Spleen (tissue), 11 donors: ENCODE data around the gene FIGN. TPM values are rescaled to one million over a fixed set of nuclear protein-coding genes. Genes with fewer than 3 reads are reported as not detected.

ENCODE experiments used
- DNase-seq: peaks from one replicate; pipeline ENCODE4 v3.0.0-alpha.2; 2020
- H3K27ac ChIP-seq, 8 donors: fragments of 200-600 bp; sonication (generic) in 7 of 8; 1 replicate in 4 of 8; 2 replicates in 4 of 8; pipeline versions ENCODE4 v1.5.0 to v1.8.0; 2016 to 2021; ENCODE audit warnings: inconsistent platforms in 4 of 8, mild to moderate bottlenecking in 4 of 8, moderate library complexity in 1 of 8
- H3K27me3 ChIP-seq, 7 donors: fragments of 200-600 bp; sonication (generic) in 6 of 7; replicated peaks in 1 of 7; 1 replicate in 4 of 7; 2 replicates in 3 of 7; pipeline versions ENCODE4 v1.5.0 to v1.8.0; 2016 to 2021; ENCODE audit warnings: inconsistent platforms in 3 of 7, mild to moderate bottlenecking in 1 of 7
- H3K36me3 ChIP-seq, 6 donors: fragments of 200-600 bp; sonication (generic) in 5 of 6; 1 replicate in 4 of 6; 2 replicates in 2 of 6; pipeline versions ENCODE4 v1.5.0 to v1.8.0; 2016 to 2021; ENCODE audit warnings: inconsistent platforms in 2 of 6
- H3K4me1 ChIP-seq, 6 donors: fragments of 200-600 bp; sonication (generic) in 5 of 6; 1 replicate in 3 of 6; 2 replicates in 3 of 6; pipeline versions ENCODE4 v1.5.0 to v1.8.0; 2016 to 2021; ENCODE audit warnings: inconsistent platforms in 3 of 6
- H3K4me3 ChIP-seq, 8 donors: fragments of 200-600 bp; sonication (generic) in 7 of 8; 1 replicate in 4 of 8; 2 replicates in 4 of 8; pipeline versions ENCODE4 v1.5.0 to v1.8.0; 2016 to 2021; ENCODE audit warnings: inconsistent platforms in 4 of 8, mild to moderate bottlenecking in 4 of 8, moderate library complexity in 2 of 8
- H3K9me3 ChIP-seq, 8 donors: fragments of 200-600 bp; sonication (generic) in 7 of 8; 1 replicate in 4 of 8; 2 replicates in 4 of 8; pipeline versions ENCODE4 v1.5.0 to v1.8.0; 2016 to 2021; ENCODE audit warnings: inconsistent platforms in 4 of 8
- CTCF ChIP-seq, 11 experiments: fragments of 200-600 bp in 7 of 11; fragments of 450-650 bp in 4 of 11; sonication (generic) in 4 of 11; IDR thresholded peaks in 8 of 11; conservative IDR thresholded peaks in 3 of 11; 1 replicate in 7 of 11; 2 replicates in 4 of 11; pipeline versions ENCODE4 v1.4.0 to v1.8.0; 2016 to 2021; ENCODE audit warnings: antibody characterized with exemption in 11 of 11, inconsistent platforms in 4 of 11, mild to moderate bottlenecking in 1 of 11
- POLR2A ChIP-seq, 3 donors: fragments of 450-650 bp; IDR thresholded peaks; one replicate each; pipeline ENCODE4 v1.5.1; 2017; ENCODE audit warnings: antibody characterized with exemption in 3 of 3, mild to moderate bottlenecking in 1 of 3
- POLR2AphosphoS5 ChIP-seq, 3 donors: sonication (generic); formaldehyde crosslinking; IDR thresholded peaks; one replicate each; pipeline ENCODE4 v1.5.1; 2017; ENCODE audit warnings: antibody characterized with exemption in 3 of 3
- WGBS, 5 donors: extraction: QIAGEN DNeasy Blood & Tissue Kit in 3 of 5; methylation state at CpG; one replicate each; pipeline versions ENCODE4 v1.1.5 to v1.1.7; 2013 to 2018; 5-methylcytosine and 5-hydroxymethylcytosine counted together
- intact Hi-C: fragments of 100-400 bp; cut with DNase I; formaldehyde crosslinking; loops from one replicate; pipeline ENCODE4 v1.15.0; 2023; ENCODE audit warnings: low total_unique reads
- polyA plus RNA-seq, 3 donors: library from polyadenylated mRNA; stranded (reverse); fragments of 200-250 nt; gene quantifications; one replicate each; pipeline ENCODE4 v1.2.1, GENCODE V29; 2013
- total RNA-seq, 7 donors: library from RNA; depleted of rRNA in 3 of 7; stranded (reverse); fragments of >200 nt in 3 of 7; fragmentation: NEBNext Ultra II Directional in 4 of 7; extraction: Animal tissue kit (Norgen Biotek cat#: 25700) in 4 of 7; gene quantifications; one replicate each; pipeline versions ENCODE4 v1.1.0 to v1.2.1, GENCODE V29; 2016 to 2021
- donor health status: healthy with polysubstance abuse.
- donor health status: DM: no; HTN: no; CAD: no; lungs with moderate emphysema.
- donor health status: DM: no; HTN: no; CAD: no.
- donor health status: Bipolar disorder and iron deficiency.
- donor health status: healthy.
- donor health status: DM: no; HTN: no; CAD: no.
- donor health status: DM: yes; HTN: yes; CAD: no.

The FIGN gene
- total and polyA plus RNA-seq, 10 donors: 0.50 to 22.6 (median 8.6) TPM

- Histone ChIP-seq H3K9me3 (peaks cover 0 to 4% (median 0%) of the 10 kb centered on the region in 8 donors), H3K4me1 (peaks cover 0 to 13% (median 0%) of the 10 kb centered on the region in 6 donors), H3K27me3 (no peaks in the 10 kb centered on the region), H3K4me3 (no peak overlapping the region), H3K36me3 (no peaks in the 10 kb centered on the region), H3K27ac (no peak overlapping the region)
- DNase-seq: no peak
- TF ChIP-seq CTCF (IDR thresholded peaks at IDR 0.05 in 8 of 11, conservative IDR thresholded peaks at IDR 0.05 in 3 of 11) (no peak), POLR2AphosphoS5 (IDR thresholded peaks at IDR 0.05) (no peak), POLR2A (IDR thresholded peaks at IDR 0.05) (no peak)
- intact Hi-C loops: no loop called here
- 70 to 83% (median 75%) methylated on average over 3 of the region's 3 CpGs for WGBS, 5 donors
These were observed 78.5 kb downstream of the FIGN start for GRCh38 chr2:163657281-163657656.

- no peak overlapping the region for H3K4me3 ChIP-seq
- intact Hi-C loops: no loop called here
- H3K36me3 ChIP-seq: no peaks in the 10 kb centered on the region
- no peaks in the 10 kb centered on the region for H3K9me3 ChIP-seq
- H3K27ac ChIP-seq: no peak overlapping the region
- H3K4me1 ChIP-seq: peaks cover 0 to 13% (median 0%) of the 10 kb centered on the region in 6 donors
- no peak for DNase-seq
- no peaks in the 10 kb centered on the region for H3K27me3 ChIP-seq
- TF ChIP-seq POLR2A (IDR thresholded peaks at IDR 0.05) (no peak), POLR2AphosphoS5 (IDR thresholded peaks at IDR 0.05) (no peak), CTCF (IDR thresholded peaks at IDR 0.05 in 8 of 11, conservative IDR thresholded peaks at IDR 0.05 in 3 of 11) (no peak)
- WGBS, 5 donors: 64 to 84% (median 70%) methylated on average over 2 of the region's 2 CpGs
These were observed 79.1 kb downstream of the FIGN start for GRCh38 chr2:163656622-163657280.

- no peak overlapping the region for H3K27ac ChIP-seq
- no peak for TF ChIP-seq CTCF (IDR thresholded peaks at IDR 0.05 in 8 of 11, conservative IDR thresholded peaks at IDR 0.05 in 3 of 11)
- TF ChIP-seq POLR2AphosphoS5 (IDR thresholded peaks at IDR 0.05): no peak
- TF ChIP-seq POLR2A (IDR thresholded peaks at IDR 0.05): no peak
- 79 to 89% (median 81%) methylated on average over 2 of the region's 2 CpGs for WGBS, 5 donors
These were observed 80.1 kb downstream of the FIGN start for GRCh38 chr2:163655667-163656066.

GRCh38 chr2:163652751-163653150, 83.1 kb downstream of the FIGN start:
- no peak overlapping the region for H3K27ac ChIP-seq
- no peak for TF ChIP-seq CTCF (IDR thresholded peaks at IDR 0.05 in 8 of 11, conservative IDR thresholded peaks at IDR 0.05 in 3 of 11)
- TF ChIP-seq POLR2A (IDR thresholded peaks at IDR 0.05): no peak
- TF ChIP-seq POLR2AphosphoS5 (IDR thresholded peaks at IDR 0.05): no peak
- H3K4me1 ChIP-seq: peaks cover 0 to 13% (median 0%) of the 10 kb centered on the region in 6 donors
- H3K9me3 ChIP-seq: no peaks in the 10 kb centered on the region
- intact Hi-C loops: no loop called here
- WGBS, 5 donors: 41 to 66% (median 49%) methylated on average over 2 of the region's 2 CpGs
- no peaks in the 10 kb centered on the region for H3K27me3 ChIP-seq
- H3K36me3 ChIP-seq: no peaks in the 10 kb centered on the region
- no peak for DNase-seq
- H3K4me3 ChIP-seq: no peak overlapping the region

More at GRCh38 chr2:163655667-163656066, 80.1 kb downstream of the FIGN start:
- H3K27me3 ChIP-seq: no peaks in the 10 kb centered on the region
- DNase-seq: no peak
- intact Hi-C loops: no loop called here
- H3K4me3 ChIP-seq: no peak overlapping the region
- H3K9me3 ChIP-seq: no peaks in the 10 kb centered on the region
- no peaks in the 10 kb centered on the region for H3K36me3 ChIP-seq
- H3K4me1 ChIP-seq: peaks cover 0 to 13% (median 0%) of the 10 kb centered on the region in 6 donors
